ENCODE measurements around the gene NEU3. TPM values are rescaled to one million over a fixed set of nuclear protein-coding genes. Genes with fewer than 3 reads are reported as not detected.
A peak's percentile ranks its signal among the peaks of the same experiment; 100 is the strongest.

Gene NEU3
- total RNA-seq, 1 donor from 2014 or later: 8.7 TPM

DNA sequence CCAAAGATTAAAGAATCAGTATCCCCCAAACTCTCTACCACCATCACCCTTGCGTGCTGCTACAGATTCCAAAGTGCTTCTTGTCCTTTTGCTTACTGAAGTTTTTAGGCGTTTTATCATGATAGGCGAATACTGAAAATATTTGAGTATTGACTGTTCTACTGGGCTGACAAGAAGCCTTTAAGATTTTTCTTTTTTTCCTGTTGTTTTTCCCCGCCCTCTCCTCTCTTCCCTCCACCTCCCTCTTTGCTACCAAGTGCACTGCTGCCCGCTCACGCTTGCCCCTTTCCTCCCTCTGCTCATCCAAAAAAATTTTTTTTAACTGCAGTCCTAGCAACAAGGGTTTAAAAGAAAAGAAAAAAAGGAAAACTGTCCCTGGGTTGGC is 39.0 kb upstream of the NEU3 start:
- H3K36me3 ChIP-seq (ENCODE audit: control insufficient read depth, insufficient read depth, low read length): peaks cover 4% of the 10 kb centered on the region
- H3K4me3 ChIP-seq (ENCODE audit: low read depth, low read length): peak overlapping the region; percentile 93
- TF ChIP-seq, protein P1, sequence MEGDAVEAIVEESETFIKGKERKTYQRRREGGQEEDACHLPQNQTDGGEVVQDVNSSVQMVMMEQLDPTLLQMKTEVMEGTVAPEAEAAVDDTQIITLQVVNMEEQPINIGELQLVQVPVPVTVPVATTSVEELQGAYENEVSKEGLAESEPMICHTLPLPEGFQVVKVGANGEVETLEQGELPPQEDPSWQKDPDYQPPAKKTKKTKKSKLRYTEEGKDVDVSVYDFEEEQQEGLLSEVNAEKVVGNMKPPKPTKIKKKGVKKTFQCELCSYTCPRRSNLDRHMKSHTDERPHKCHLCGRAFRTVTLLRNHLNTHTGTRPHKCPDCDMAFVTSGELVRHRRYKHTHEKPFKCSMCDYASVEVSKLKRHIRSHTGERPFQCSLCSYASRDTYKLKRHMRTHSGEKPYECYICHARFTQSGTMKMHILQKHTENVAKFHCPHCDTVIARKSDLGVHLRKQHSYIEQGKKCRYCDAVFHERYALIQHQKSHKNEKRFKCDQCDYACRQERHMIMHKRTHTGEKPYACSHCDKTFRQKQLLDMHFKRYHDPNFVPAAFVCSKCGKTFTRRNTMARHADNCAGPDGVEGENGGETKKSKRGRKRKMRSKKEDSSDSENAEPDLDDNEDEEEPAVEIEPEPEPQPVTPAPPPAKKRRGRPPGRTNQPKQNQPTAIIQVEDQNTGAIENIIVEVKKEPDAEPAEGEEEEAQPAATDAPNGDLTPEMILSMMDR (IDR thresholded peaks at IDR 0.05; ENCODE audit: insufficient read depth, low read length, severe bottlenecking): no peak
- no peak for DNase-seq (ENCODE audit: low read depth)
- FAIRE-seq: no peak
- no peaks in the 10 kb centered on the region for H3K27me3 ChIP-seq (ENCODE audit: control insufficient read depth, insufficient read depth, low read length)

- DNase-seq (ENCODE audit: low read depth) (no peak), FAIRE-seq (no peak)
- Histone ChIP-seq H3K4me3 (ENCODE audit: low read depth, low read length) (peak overlapping the region; percentile 93), H3K27me3 (ENCODE audit: control insufficient read depth, insufficient read depth, low read length) (no peaks in the 10 kb centered on the region), H3K36me3 (ENCODE audit: control insufficient read depth, insufficient read depth, low read length) (peaks cover 4% of the 10 kb centered on the region)
- TF ChIP-seq, protein P1 (IDR thresholded peaks at IDR 0.05; ENCODE audit: insufficient read depth, low read length, severe bottlenecking): no peak
These were observed 38.3 kb upstream of the NEU3 start for GRCh38 chr11:74950374-74950969.

DNA sequence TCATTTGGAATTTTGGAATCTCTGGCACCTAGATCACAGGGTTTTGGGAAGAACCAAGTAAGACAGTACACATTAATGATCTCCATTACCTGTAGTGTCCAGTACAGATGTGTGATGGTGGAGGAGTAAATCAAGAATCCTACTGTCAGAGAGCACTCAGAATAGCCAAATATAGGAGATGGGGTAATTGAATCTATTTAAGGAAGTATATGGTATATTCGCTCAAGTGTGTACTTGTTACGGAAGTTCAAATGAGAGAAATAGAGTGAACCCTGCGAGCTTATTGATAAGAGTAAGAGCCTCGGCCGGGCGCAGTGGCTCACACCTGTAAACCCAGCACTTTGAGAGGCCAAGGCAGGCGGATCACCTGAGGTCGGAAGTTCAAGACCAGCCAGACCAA is 37.5 kb upstream of the NEU3 start:
- TF ChIP-seq, protein P1 (IDR thresholded peaks at IDR 0.05; ENCODE audit: insufficient read depth, low read length, severe bottlenecking): no peak
- FAIRE-seq: no peak
- H3K36me3 ChIP-seq (ENCODE audit: control insufficient read depth, insufficient read depth, low read length): peaks cover 5% of the 10 kb centered on the region
- no peak overlapping the region for H3K4me3 ChIP-seq (ENCODE audit: low read depth, low read length)
- H3K27me3 ChIP-seq (ENCODE audit: control insufficient read depth, insufficient read depth, low read length): no peaks in the 10 kb centered on the region
- DNase-seq (ENCODE audit: low read depth): no peak

GRCh38 chr11:74952752-74953151 is 36.0 kb upstream of the NEU3 start:
- Histone ChIP-seq H3K27me3 (ENCODE audit: control insufficient read depth, insufficient read depth, low read length) (no peaks in the 10 kb centered on the region), H3K36me3 (ENCODE audit: control insufficient read depth, insufficient read depth, low read length) (peaks cover 6% of the 10 kb centered on the region), H3K4me3 (ENCODE audit: low read depth, low read length) (no peak overlapping the region)
- no peak for FAIRE-seq
- TF ChIP-seq, protein P1 (IDR thresholded peaks at IDR 0.05; ENCODE audit: insufficient read depth, low read length, severe bottlenecking): no peak
- no peak for DNase-seq (ENCODE audit: low read depth)

DNA sequence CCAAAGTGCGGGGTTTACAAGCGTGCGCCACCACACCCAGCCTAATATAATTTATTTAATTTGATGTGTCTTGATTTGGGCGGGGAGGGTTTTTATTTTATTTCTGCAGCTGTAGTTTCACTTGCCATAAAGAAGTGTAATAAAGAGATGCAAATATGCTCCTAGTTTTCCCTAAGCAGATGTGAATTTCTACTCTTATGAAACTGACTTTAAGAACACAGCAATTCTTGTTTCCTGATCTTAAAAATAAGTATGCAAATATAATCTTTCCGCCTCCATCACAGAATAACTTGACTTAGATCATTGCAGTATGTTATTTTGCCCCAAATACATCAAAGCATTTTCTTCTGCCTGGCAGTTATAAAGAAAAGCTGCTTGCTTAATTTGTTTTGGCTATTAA is 35.3 kb upstream of the NEU3 start:
- Histone ChIP-seq H3K36me3 (ENCODE audit: control insufficient read depth, insufficient read depth, low read length) (peaks cover 6% of the 10 kb centered on the region), H3K27me3 (ENCODE audit: control insufficient read depth, insufficient read depth, low read length) (no peaks in the 10 kb centered on the region), H3K4me3 (ENCODE audit: low read depth, low read length) (no peak overlapping the region)
- no peak for FAIRE-seq
- TF ChIP-seq, protein P1 (IDR thresholded peaks at IDR 0.05; ENCODE audit: insufficient read depth, low read length, severe bottlenecking): no peak
- DNase-seq (ENCODE audit: low read depth): no peak

DNA sequence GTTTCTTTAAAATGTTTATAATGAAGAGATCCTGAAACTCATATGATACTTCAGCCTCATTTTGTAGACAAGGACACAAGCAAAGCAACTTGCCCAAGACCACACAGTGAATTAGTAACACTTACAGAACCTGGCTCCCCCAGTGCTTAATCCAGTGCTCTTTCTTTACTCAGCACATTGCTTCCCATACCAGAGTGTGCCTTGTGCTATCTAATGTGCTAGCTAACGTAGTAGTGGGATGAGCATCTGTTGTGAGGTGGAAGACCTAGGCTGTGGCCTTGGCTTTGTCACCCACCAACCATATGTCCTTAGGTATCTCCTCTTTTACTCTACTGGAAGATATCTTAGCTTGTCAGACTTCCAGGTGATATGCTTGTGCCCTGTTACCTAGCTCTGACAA is 34.5 kb upstream of the NEU3 start:
- FAIRE-seq (no peak), DNase-seq (ENCODE audit: low read depth) (no peak)
- Histone ChIP-seq H3K36me3 (ENCODE audit: control insufficient read depth, insufficient read depth, low read length) (peaks cover 6% of the 10 kb centered on the region), H3K27me3 (ENCODE audit: control insufficient read depth, insufficient read depth, low read length) (no peaks in the 10 kb centered on the region), H3K4me3 (ENCODE audit: low read depth, low read length) (no peak overlapping the region)
- TF ChIP-seq, protein P1 (IDR thresholded peaks at IDR 0.05; ENCODE audit: insufficient read depth, low read length, severe bottlenecking): no peak
